SK-N-SH treated with all-trans-retinoic acid at 6 μM for 48 hours (cell line): Measurements from ENCODE around the gene POLR2F.

ENCODE experiments used
- ATAC-seq: fragments of 200-7000 bp; cut with Tn5 transposase; 3 replicates; pipeline ENCODE4 v1.9.1; 2020; ENCODE audit warnings: mild to moderate bottlenecking, moderate library complexity
- ARNTL ChIP-seq: fragments of 450-650 bp; formaldehyde crosslinking; IDR thresholded peaks from 2 replicates; pipeline ENCODE4 v1.5.0; 2020; ENCODE audit warnings: low read depth, mild to moderate bottlenecking, moderate library complexity, borderline replicate concordance
- BACH2 ChIP-seq: fragments of 250-450 bp; sonication (Bioruptor Pico); IDR thresholded peaks from 2 replicates; pipeline ENCODE4 v1.9.0; 2021; ENCODE audit warnings: mild to moderate bottlenecking, borderline replicate concordance
- CSDC2 ChIP-seq: fragments of 250-450 bp; sonication (Bioruptor Pico); IDR thresholded peaks from 2 replicates; pipeline ENCODE4 v1.5.0; 2020; ENCODE audit warnings: mild to moderate bottlenecking, moderate library complexity
- ESRRG ChIP-seq: fragments of 250-450 bp; sonication (Bioruptor Pico); IDR thresholded peaks from 2 replicates; pipeline ENCODE4 v1.6.1; 2021; ENCODE audit warnings: mild to moderate bottlenecking
- ISL1 ChIP-seq: fragments of 250-450 bp; sonication (Bioruptor Pico); IDR thresholded peaks from 2 replicates; pipeline ENCODE4 v2.1.2; 2022; ENCODE audit warnings: mild to moderate bottlenecking, moderate library complexity
- OSR1 ChIP-seq: fragments of 250-450 bp; sonication (Bioruptor Pico); IDR thresholded peaks from 2 replicates; pipeline ENCODE4 v1.8.0; 2022; ENCODE audit warnings: moderate library complexity, mild to moderate bottlenecking, inconsistent platforms
- PPARA ChIP-seq: fragments of 250-450 bp; sonication (Bioruptor Pico); IDR thresholded peaks from 2 replicates; pipeline ENCODE4 v1.5.0; 2020; ENCODE audit warnings: mild to moderate bottlenecking, borderline replicate concordance
- RARB ChIP-seq: fragments of 250-450 bp; sonication (Bioruptor Pico); IDR thresholded peaks from 2 replicates; pipeline ENCODE4 v1.8.0; 2021; ENCODE audit warnings: mild to moderate bottlenecking, moderate library complexity
- SNAI2 ChIP-seq: fragments of 250-450 bp; sonication (Bioruptor Pico); IDR thresholded peaks from 2 replicates; pipeline ENCODE4 v1.5.0; 2020; ENCODE audit warnings: mild to moderate bottlenecking, moderate library complexity
- TCF4 ChIP-seq: fragments of 250-450 bp; sonication (Bioruptor Pico); IDR thresholded peaks from 2 replicates; pipeline ENCODE4 v1.8.0; 2021; ENCODE audit warnings: mild to moderate bottlenecking, moderate library complexity, borderline replicate concordance
- TOX ChIP-seq: fragments of 250-450 bp; sonication (Bioruptor Pico); IDR thresholded peaks from 2 replicates; pipeline ENCODE4 v1.8.0; 2021; ENCODE audit warnings: mild to moderate bottlenecking, moderate library complexity, borderline replicate concordance
- ZC3H10 ChIP-seq: fragments of 250-450 bp; sonication (Bioruptor Pico); IDR thresholded peaks from 2 replicates; pipeline ENCODE4 v1.5.1; 2021; ENCODE audit warnings: mild to moderate bottlenecking, moderate library complexity
- ZFP3 ChIP-seq: fragments of 250-450 bp; sonication (Bioruptor Pico); IDR thresholded peaks from 2 replicates; pipeline ENCODE4 v1.5.0; 2020; ENCODE audit warnings: mild to moderate bottlenecking, moderate library complexity
- ZFP30 ChIP-seq: fragments of 450-650 bp; formaldehyde crosslinking; IDR thresholded peaks from 2 replicates; pipeline ENCODE4 v1.5.0; 2022; ENCODE audit warnings: mild to moderate bottlenecking, moderate library complexity
- ZNF565 ChIP-seq: fragments of 450-650 bp; formaldehyde crosslinking; conservative IDR thresholded peaks from 2 replicates; pipeline ENCODE4 v1.5.0; 2020; ENCODE audit warnings: low read depth, mild to moderate bottlenecking, moderate library complexity
- ZNF70 ChIP-seq: fragments of 450-650 bp; formaldehyde crosslinking; IDR thresholded peaks from 2 replicates; pipeline ENCODE4 v1.5.0; 2020; ENCODE audit warnings: mild to moderate bottlenecking, moderate library complexity
- ZNF8 ChIP-seq: fragments of 450-650 bp; formaldehyde crosslinking; IDR thresholded peaks from 2 replicates; pipeline ENCODE4 v1.5.0; 2020; ENCODE audit warnings: mild to moderate bottlenecking, moderate library complexity
- TF ChIP-seq, protein P1 (sequence below): fragments of 250-450 bp; sonication (Bioruptor Pico); IDR thresholded peaks from 2 replicates; pipeline ENCODE4 v1.5.1; 2021; ENCODE audit warnings: mild to moderate bottlenecking, moderate library complexity
- TF ChIP-seq, protein P2 (sequence below): fragments of 250-450 bp; sonication (Bioruptor Pico); IDR thresholded peaks from 2 replicates; pipeline ENCODE4 v1.5.1; 2020; ENCODE audit warnings: low read depth, mild to moderate bottlenecking, moderate library complexity
- TF ChIP-seq, protein P3 (sequence below): fragments of 250-450 bp; sonication (Bioruptor Pico); IDR thresholded peaks from 2 replicates; pipeline ENCODE4 v1.8.0; 2021; ENCODE audit warnings: low read depth, mild to moderate bottlenecking, moderate library complexity, borderline replicate concordance
- TF ChIP-seq, protein P4 (sequence below): fragments of 250-450 bp; sonication (Bioruptor Pico); IDR thresholded peaks from 2 replicates; pipeline ENCODE4 v1.5.0; 2020; ENCODE audit warnings: mild to moderate bottlenecking, moderate library complexity
- TF ChIP-seq, protein P5 (sequence below): fragments of 250-450 bp; sonication (Bioruptor Pico); IDR thresholded peaks from 2 replicates; pipeline ENCODE4 v1.8.0; 2020; ENCODE audit warnings: mild to moderate bottlenecking, moderate library complexity, borderline replicate concordance

Gene POLR2F

DNA sequence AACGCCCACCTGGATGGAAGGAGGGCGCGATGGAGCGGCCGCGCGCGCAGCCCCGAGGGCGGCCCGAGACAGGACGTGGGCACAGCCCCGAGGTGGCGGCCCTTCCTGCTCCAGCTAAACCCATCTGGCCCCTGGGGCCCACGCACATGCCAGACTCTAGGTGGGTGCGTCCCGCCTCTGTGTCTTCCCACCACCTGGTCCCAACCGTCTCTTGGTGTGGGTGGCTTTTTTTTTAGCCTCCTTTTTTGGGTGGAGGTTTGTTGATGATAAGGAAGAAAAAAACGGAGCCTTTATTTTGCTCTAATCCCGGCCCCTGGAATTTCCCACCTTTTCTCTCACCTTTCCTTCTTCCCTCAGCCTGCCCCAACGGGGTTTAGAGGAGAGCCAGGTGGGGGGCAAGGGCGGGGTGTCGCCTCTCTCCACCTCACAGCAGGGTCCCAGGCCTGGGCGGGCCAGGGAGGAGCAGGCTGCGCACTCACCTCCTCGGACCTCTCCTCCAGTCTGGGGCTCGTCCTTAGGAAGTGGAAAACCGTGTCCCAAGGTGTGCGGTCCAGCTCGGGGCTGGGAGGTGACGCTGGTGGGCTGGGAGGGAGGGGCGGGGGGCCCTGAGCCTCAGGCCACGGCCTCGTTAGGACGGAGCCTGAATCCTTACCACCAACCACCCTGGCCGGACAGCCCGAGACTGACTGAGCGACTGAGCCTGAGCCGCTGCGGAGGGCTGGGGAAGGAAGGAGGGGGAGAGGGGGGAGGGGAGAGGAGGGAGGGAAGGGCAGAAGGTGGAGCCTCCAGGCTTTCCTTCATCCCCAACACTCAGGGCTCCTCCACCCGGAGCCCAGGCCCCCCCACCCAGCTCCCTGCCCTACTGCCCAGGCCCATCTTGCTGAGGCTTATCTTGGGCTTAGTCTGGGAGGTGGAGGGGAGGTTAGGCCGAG lies 30.6 kb downstream of the POLR2F start, which contains the start of gene SOX10:
Gene SOX10, minus strand, starts transcription at position 696 of the 932 bp plus-strand sequence. CDS start 771 bp downstream, outside the sequence.
- TF ChIP-seq PPARA (CRISPR knock-in tag): no peak
- TF ChIP-seq, protein P1, sequence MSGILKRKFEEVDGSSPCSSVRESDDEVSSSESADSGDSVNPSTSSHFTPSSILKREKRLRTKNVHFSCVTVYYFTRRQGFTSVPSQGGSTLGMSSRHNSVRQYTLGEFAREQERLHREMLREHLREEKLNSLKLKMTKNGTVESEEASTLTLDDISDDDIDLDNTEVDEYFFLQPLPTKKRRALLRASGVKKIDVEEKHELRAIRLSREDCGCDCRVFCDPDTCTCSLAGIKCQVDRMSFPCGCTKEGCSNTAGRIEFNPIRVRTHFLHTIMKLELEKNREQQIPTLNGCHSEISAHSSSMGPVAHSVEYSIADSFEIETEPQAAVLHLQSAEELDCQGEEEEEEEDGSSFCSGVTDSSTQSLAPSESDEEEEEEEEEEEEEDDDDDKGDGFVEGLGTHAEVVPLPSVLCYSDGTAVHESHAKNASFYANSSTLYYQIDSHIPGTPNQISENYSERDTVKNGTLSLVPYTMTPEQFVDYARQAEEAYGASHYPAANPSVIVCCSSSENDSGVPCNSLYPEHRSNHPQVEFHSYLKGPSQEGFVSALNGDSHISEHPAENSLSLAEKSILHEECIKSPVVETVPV (CRISPR knock-in tag): no peak
- TF ChIP-seq ZNF8 (CRISPR knock-in tag): no peak
- TF ChIP-seq ZC3H10 (CRISPR knock-in tag): no peak
- TF ChIP-seq ZFP30 (CRISPR knock-in tag): no peak
- no peak for TF ChIP-seq BACH2
- no peak for TF ChIP-seq SNAI2
- TF ChIP-seq RARB (CRISPR knock-in tag): no peak
- no peak for TF ChIP-seq TOX
- TF ChIP-seq ZNF70 (CRISPR knock-in tag): no peak
- no peak for TF ChIP-seq OSR1 (CRISPR knock-in tag)
- TF ChIP-seq, all 23 proteins: peak for 0
- no peak for ATAC-seq

DNA sequence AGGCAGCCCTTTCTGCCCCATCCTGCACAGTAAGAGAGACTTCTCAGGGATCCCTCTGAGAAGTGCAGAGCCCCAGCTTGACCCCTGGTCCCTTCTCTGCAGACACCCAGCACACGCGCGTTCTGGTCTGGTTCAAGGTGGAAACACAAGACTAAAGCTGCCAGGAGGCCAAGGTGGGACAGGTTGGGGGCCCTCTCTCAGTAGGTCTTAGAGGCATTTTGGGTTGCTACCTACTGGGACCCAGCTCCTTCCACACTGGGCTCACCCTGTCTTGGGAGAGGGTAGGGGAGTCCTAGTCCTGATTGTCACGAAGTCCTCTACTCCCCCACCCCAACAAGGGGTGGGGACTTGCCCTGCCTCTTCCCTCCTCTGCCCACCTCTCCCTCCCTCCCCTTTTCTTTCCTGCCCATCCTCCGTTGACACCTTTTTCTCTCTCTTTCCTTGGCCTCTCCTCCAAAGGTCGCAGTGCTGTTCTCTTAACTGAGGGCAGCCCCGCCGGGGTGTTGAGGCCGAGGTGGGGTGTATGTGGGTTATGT lies 31.6 kb downstream of the POLR2F start:
- TF ChIP-seq, protein P2, sequence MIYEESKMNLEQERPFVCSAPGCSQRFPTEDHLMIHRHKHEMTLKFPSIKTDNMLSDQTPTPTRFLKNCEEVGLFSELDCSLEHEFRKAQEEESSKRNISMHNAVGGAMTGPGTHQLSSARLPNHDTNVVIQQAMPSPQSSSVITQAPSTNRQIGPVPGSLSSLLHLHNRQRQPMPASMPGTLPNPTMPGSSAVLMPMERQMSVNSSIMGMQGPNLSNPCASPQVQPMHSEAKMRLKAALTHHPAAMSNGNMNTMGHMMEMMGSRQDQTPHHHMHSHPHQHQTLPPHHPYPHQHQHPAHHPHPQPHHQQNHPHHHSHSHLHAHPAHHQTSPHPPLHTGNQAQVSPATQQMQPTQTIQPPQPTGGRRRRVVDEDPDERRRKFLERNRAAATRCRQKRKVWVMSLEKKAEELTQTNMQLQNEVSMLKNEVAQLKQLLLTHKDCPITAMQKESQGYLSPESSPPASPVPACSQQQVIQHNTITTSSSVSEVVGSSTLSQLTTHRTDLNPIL (CRISPR knock-in tag): no peak
- TF ChIP-seq ZNF8 (CRISPR knock-in tag) (no peak), PPARA (CRISPR knock-in tag) (no peak), TCF4 (CRISPR knock-in tag) (no peak), RARB (CRISPR knock-in tag) (no peak), OSR1 (CRISPR knock-in tag) (no peak), ARNTL (CRISPR knock-in tag) (no peak), BACH2 (no peak), ESRRG (CRISPR knock-in tag) (no peak), ZC3H10 (CRISPR knock-in tag) (no peak), ISL1 (CRISPR knock-in tag) (no peak), ZNF70 (CRISPR knock-in tag) (no peak), TOX (no peak), ZFP3 (CRISPR knock-in tag) (no peak), ZNF565 (no peak), CSDC2 (CRISPR knock-in tag) (no peak)
- TF ChIP-seq, protein P1 (CRISPR knock-in tag): no peak
- TF ChIP-seq, protein P3, sequence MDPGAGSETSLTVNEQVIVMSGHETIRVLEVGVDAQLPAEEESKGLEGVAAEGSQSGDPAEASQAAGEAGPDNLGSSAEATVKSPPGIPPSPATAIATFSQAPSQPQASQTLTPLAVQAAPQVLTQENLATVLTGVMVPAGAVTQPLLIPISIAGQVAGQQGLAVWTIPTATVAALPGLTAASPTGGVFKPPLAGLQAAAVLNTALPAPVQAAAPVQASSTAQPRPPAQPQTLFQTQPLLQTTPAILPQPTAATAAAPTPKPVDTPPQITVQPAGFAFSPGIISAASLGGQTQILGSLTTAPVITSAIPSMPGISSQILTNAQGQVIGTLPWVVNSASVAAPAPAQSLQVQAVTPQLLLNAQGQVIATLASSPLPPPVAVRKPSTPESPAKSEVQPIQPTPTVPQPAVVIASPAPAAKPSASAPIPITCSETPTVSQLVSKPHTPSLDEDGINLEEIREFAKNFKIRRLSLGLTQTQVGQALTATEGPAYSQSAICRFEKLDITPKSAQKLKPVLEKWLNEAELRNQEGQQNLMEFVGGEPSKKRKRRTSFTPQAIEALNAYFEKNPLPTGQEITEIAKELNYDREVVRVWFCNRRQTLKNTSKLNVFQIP: no peak
- TF ChIP-seq, protein P4, sequence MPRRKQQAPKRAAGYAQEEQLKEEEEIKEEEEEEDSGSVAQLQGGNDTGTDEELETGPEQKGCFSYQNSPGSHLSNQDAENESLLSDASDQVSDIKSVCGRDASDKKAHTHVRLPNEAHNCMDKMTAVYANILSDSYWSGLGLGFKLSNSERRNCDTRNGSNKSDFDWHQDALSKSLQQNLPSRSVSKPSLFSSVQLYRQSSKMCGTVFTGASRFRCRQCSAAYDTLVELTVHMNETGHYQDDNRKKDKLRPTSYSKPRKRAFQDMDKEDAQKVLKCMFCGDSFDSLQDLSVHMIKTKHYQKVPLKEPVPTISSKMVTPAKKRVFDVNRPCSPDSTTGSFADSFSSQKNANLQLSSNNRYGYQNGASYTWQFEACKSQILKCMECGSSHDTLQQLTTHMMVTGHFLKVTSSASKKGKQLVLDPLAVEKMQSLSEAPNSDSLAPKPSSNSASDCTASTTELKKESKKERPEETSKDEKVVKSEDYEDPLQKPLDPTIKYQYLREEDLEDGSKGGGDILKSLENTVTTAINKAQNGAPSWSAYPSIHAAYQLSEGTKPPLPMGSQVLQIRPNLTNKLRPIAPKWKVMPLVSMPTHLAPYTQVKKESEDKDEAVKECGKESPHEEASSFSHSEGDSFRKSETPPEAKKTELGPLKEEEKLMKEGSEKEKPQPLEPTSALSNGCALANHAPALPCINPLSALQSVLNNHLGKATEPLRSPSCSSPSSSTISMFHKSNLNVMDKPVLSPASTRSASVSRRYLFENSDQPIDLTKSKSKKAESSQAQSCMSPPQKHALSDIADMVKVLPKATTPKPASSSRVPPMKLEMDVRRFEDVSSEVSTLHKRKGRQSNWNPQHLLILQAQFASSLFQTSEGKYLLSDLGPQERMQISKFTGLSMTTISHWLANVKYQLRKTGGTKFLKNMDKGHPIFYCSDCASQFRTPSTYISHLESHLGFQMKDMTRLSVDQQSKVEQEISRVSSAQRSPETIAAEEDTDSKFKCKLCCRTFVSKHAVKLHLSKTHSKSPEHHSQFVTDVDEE (CRISPR knock-in tag): no peak
- TF ChIP-seq, protein P5, sequence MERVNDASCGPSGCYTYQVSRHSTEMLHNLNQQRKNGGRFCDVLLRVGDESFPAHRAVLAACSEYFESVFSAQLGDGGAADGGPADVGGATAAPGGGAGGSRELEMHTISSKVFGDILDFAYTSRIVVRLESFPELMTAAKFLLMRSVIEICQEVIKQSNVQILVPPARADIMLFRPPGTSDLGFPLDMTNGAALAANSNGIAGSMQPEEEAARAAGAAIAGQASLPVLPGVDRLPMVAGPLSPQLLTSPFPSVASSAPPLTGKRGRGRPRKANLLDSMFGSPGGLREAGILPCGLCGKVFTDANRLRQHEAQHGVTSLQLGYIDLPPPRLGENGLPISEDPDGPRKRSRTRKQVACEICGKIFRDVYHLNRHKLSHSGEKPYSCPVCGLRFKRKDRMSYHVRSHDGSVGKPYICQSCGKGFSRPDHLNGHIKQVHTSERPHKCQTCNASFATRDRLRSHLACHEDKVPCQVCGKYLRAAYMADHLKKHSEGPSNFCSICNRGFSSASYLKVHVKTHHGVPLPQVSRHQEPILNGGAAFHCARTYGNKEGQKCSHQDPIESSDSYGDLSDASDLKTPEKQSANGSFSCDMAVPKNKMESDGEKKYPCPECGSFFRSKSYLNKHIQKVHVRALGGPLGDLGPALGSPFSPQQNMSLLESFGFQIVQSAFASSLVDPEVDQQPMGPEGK (CRISPR knock-in tag): no peak
- ATAC-seq: no peak
